Measurements from ENCODE around the gene CCDC28A. TPM values are rescaled to one million over a fixed set of nuclear protein-coding genes. Genes with fewer than 3 reads are reported as not detected.
A peak's percentile ranks its signal among the peaks of the same experiment; 100 is the strongest.

Gene CCDC28A
- total and polyA plus RNA-seq, 2 of the 4 experiments (the other 2 are of a cell fraction), result 6.8 to 8.0 TPM

- Histone ChIP-seq H3K9me1 (ENCODE audit: insufficient read depth, low read length) (peaks cover 8% of the 10 kb centered on the region; the same call in 1 of the 2 replicates), H3K23ac (ENCODE audit: low read depth, low read length) (no peak overlapping the region), H3K18ac (ENCODE audit: low read depth, low read length) (no peak overlapping the region), H3K4me1 (ENCODE audit: control insufficient read depth, insufficient read depth, low read length) (peaks cover 4% of the 10 kb centered on the region), H4K5ac (ENCODE audit: low read depth, low read length) (no peak overlapping the region), H3K9ac (ENCODE audit: low read depth, low read length) (no peak overlapping the region), H2BK15ac (ENCODE audit: low read depth, low read length) (no peak overlapping the region), H3K27me3 (ENCODE audit: control insufficient read depth, insufficient read depth, low read length) (no peaks in the 10 kb centered on the region), H3K79me1 (ENCODE audit: low read depth in 1 of 2, low read length in 2 of 2) (no peaks in the 10 kb centered on the region), H2BK5ac (ENCODE audit: low read depth, low read length, poor library complexity, severe bottlenecking) (no peak overlapping the region), H3K14ac (replicated peaks; ENCODE audit: low read depth, low read length) (no peak overlapping the region), H2AFZ (replicated peaks; ENCODE audit: low read length, poor library complexity) (no peak overlapping the region), H3K9me3 (ENCODE audit: control insufficient read depth, insufficient read depth, low read length) (no peaks in the 10 kb centered on the region), H2BK120ac (ENCODE audit: low read depth, low read length) (no peak overlapping the region), H3K4ac (ENCODE audit: low read depth, low read length) (no peak overlapping the region), H3K4me3 (ENCODE audit: insufficient read depth, low read depth, low read length) (no peak overlapping the region), H2AK9ac (replicated peaks; ENCODE audit: low read depth, low read length, poor library complexity) (no peak overlapping the region), H3K4me2 (ENCODE audit: low read depth, low read length) (no peak overlapping the region), H3K27ac (ENCODE audit: insufficient read depth, low read length) (no peak overlapping the region), H2AK5ac (ENCODE audit: low read depth, low read length) (peak overlapping the region; percentile 43; the same call in 1 of the 2 replicates), H4K91ac (ENCODE audit: insufficient read depth, low read depth, low read length) (no peak overlapping the region), H4K8ac (ENCODE audit: low read depth in 2 of 2, low read length in 2 of 2) (no peak overlapping the region), H3K56ac (ENCODE audit: extremely low read depth, insufficient read depth, low read length) (no peak overlapping the region), H3K36me3 (ENCODE audit: control insufficient read depth, insufficient read depth, low read length) (no peaks in the 10 kb centered on the region), H4K20me1 (ENCODE audit: insufficient read depth, low read length) (no peaks in the 10 kb centered on the region), H2BK20ac (ENCODE audit: low read depth, low read length) (no peak overlapping the region)
- no peak for DNase-seq
- dilution Hi-C loops (cut with HindIII; ENCODE audit: low sequenced_read_pairs, unreplicated experiment), result no loop called here
- WGBS, 2 experiments (ENCODE audit: extremely low coverage in 2 of 2, insufficient read length in 1 of 2), result 77% methylated on average over 3 of the region's 10 CpGs; no CpG with 5 or more reads in 1 of the 2 experiments
- ChIA-PET CTCF (interaction anchor here (0.5 to 0.7 kb wide), 2 partner anchors 400 to 432 kb away, joined by 3 to 5 read pairs; no protein-coding TSS in a partner anchor), POLR2A (ENCODE audit: unreplicated experiment) (no interaction called here)
- ATAC-seq (ENCODE audit: low read depth), result no peak
- no TSS peak for BruUV-seq (replicated peaks)
- intact Hi-C loops (cut with micrococcal nuclease), result no loop called here
- TF ChIP-seq MAFK (IDR thresholded peaks at IDR 0.05; ENCODE audit: low read depth, low read length) (no peak), CTCF (conservative IDR thresholded peaks at IDR 0.05; ENCODE audit: low read depth, low read length) (no peak), RAD21 (IDR thresholded peaks at IDR 0.05; ENCODE audit: low read length) (no peak), NFE2L2 (IDR thresholded peaks at IDR 0.05; ENCODE audit: low read depth, low read length) (no peak), CEBPB (IDR thresholded peaks at IDR 0.05; ENCODE audit: low read depth, low read length) (no peak), FOS (IDR thresholded peaks at IDR 0.05; ENCODE audit: low read depth, low read length) (no peak), CHD1 (IDR thresholded peaks at IDR 0.05; ENCODE audit: low read depth, low read length) (no peak), USF2 (IDR thresholded peaks at IDR 0.05; ENCODE audit: low read depth, low read length) (no peak), POLR2A (IDR thresholded peaks at IDR 0.05; ENCODE audit: low read depth, low read length) (no peak), MAZ (IDR thresholded peaks at IDR 0.05; ENCODE audit: borderline replicate concordance, low read depth, low read length) (no peak), SMC3 (IDR thresholded peaks at IDR 0.05; ENCODE audit: low read depth, low read length) (no peak), BHLHE40 (IDR thresholded peaks at IDR 0.05; ENCODE audit: low read depth, low read length) (no peak), ELK1 (IDR thresholded peaks at IDR 0.05; ENCODE audit: borderline replicate concordance, low read depth, low read length) (no peak)
- in situ Hi-C loops (cut with MboI; ENCODE audit: low sequenced_read_pairs), result loop anchor here (5.0 kb wide), 2 partner anchors 169 to 549 kb away; partner anchors contain the start of gene REPS1
Observed at GRCh38 chr6:138818496-138819194, 45.1 kb downstream of the CCDC28A start.
